WTC11 (cell line): Measurements from ENCODE around the gene ALAS2. TPM values are rescaled to one million over a fixed set of nuclear protein-coding genes. Genes with fewer than 3 reads are reported as not detected.
A peak's percentile ranks its signal among the peaks of the same experiment; 100 is the strongest.

Source experiments
- ATAC-seq: fragments of 200-7000 bp; cut with Tn5 transposase; 2 replicates; pipeline ENCODE4 v1.10.0; 2021; ENCODE audit warnings: mild to moderate bottlenecking, moderate library complexity
- CTCF ChIA-PET: fragments of 300-600 bp; sonication (Branson Sonifier 250); formaldehyde crosslinking; loops from one replicate; lab custom pipeline; 2021; ENCODE audit warnings: antibody characterized with exemption; lab: Charles Lee
- POLR2A ChIA-PET: fragments of 350-600 bp; sonication (Branson Sonifier 250); formaldehyde crosslinking; loops from one replicate; lab custom pipeline; 2021; ENCODE audit warnings: antibody characterized with exemption; lab: Charles Lee
- DNase-seq: peaks from one replicate; pipeline ENCODE4 v3.0.0; 2021; ENCODE audit warnings: low spot score
- H3K27ac Mint-ChIP-seq: 2 replicates; pipeline ENCODE4 v1.8.0; 2021; ENCODE audit warnings: mixed read lengths
- H3K27me3 Mint-ChIP-seq: 2 replicates; pipeline ENCODE4 v1.8.0; 2021; ENCODE audit warnings: low read depth, mild to moderate bottlenecking, moderate library complexity, mixed read lengths
- H3K36me3 Mint-ChIP-seq: 2 replicates; pipeline ENCODE4 v1.8.0; 2021; ENCODE audit warnings: mixed read lengths
- H3K4me1 Mint-ChIP-seq: 2 replicates; pipeline ENCODE4 v1.8.0; 2022; ENCODE audit warnings: mixed read lengths
- H3K4me3 Mint-ChIP-seq: 2 replicates; pipeline ENCODE4 v1.8.0; 2021; ENCODE audit warnings: mild to moderate bottlenecking, moderate library complexity, mixed read lengths
- H3K9me3 Mint-ChIP-seq: 2 replicates; pipeline ENCODE4 v1.8.0; 2021; ENCODE audit warnings: mixed read lengths
- EMX1 ChIP-seq: fragments of 250-450 bp; sonication (Bioruptor Pico); IDR thresholded peaks from 2 replicates; pipeline ENCODE4 v1.8.0; 2021; ENCODE audit warnings: mild to moderate bottlenecking
- ESRRA ChIP-seq: sonication (generic); formaldehyde crosslinking; IDR thresholded peaks from 2 replicates; pipeline ENCODE4 v1.8.1; 2022; ENCODE audit warnings: mild to moderate bottlenecking, missing genetic modification reagents, borderline replicate concordance
- ETV6 ChIP-seq: sonication (generic); formaldehyde crosslinking; IDR thresholded peaks from 2 replicates; pipeline ENCODE4 v1.8.1; 2022; ENCODE audit warnings: mild to moderate bottlenecking, missing genetic modification reagents
- FOXJ3 ChIP-seq: sonication (generic); formaldehyde crosslinking; IDR thresholded peaks from 2 replicates; pipeline ENCODE4 v1.9.0; 2021; ENCODE audit warnings: missing genetic modification reagents, mild to moderate bottlenecking, borderline replicate concordance
- FOXP1 ChIP-seq: sonication (generic); formaldehyde crosslinking; IDR thresholded peaks from 2 replicates; pipeline ENCODE4 v1.8.0; 2022; ENCODE audit warnings: missing genetic modification reagents, mild to moderate bottlenecking, moderate library complexity, borderline replicate concordance
- GTF2I ChIP-seq: fragments of 250-450 bp; sonication (Bioruptor Pico); conservative IDR thresholded peaks from 2 replicates; pipeline ENCODE4 v1.4.0; 2021; ENCODE audit warnings: mild to moderate bottlenecking
- PRRX2 ChIP-seq: fragments of 250-450 bp; sonication (Bioruptor Pico); IDR thresholded peaks from 2 replicates; pipeline ENCODE4 v1.8.0; 2021; ENCODE audit warnings: mild to moderate bottlenecking
- SMAD4 ChIP-seq: sonication (generic); formaldehyde crosslinking; IDR thresholded peaks from 2 replicates; pipeline ENCODE4 v1.8.0; 2022; ENCODE audit warnings: mild to moderate bottlenecking, missing genetic modification reagents
- SP1 ChIP-seq: sonication (generic); formaldehyde crosslinking; conservative IDR thresholded peaks from 2 replicates; pipeline ENCODE4 v1.8.1; 2022; ENCODE audit warnings: missing genetic modification reagents
- TCF7 ChIP-seq: sonication (generic); formaldehyde crosslinking; IDR thresholded peaks from 2 replicates; pipeline ENCODE4 v1.8.0; 2022; ENCODE audit warnings: mild to moderate bottlenecking, low read depth, missing genetic modification reagents, moderate library complexity
- ZNF121 ChIP-seq: sonication (generic); formaldehyde crosslinking; IDR thresholded peaks from 2 replicates; pipeline ENCODE4 v1.8.0; 2023; ENCODE audit warnings: missing genetic modification reagents
- ZNF219 ChIP-seq: sonication (generic); formaldehyde crosslinking; IDR thresholded peaks from 2 replicates; pipeline ENCODE4 v1.8.0; 2023; ENCODE audit warnings: missing genetic modification reagents, mild to moderate bottlenecking, borderline replicate concordance
- ZNF396 ChIP-seq: fragments of 250-450 bp; sonication (Bioruptor Pico); IDR thresholded peaks from 2 replicates; pipeline ENCODE4 v1.8.0; 2021; ENCODE audit warnings: mild to moderate bottlenecking, moderate library complexity, borderline replicate concordance
- total RNA-seq: library from RNA; stranded (reverse); gene quantifications from 3 replicates; pipeline ENCODE4 v1.2.3, GENCODE V29; 2021
- TF ChIP-seq, protein P1 (sequence below): sonication (generic); formaldehyde crosslinking; IDR thresholded peaks from 2 replicates; pipeline ENCODE4 v1.8.1; 2022; ENCODE audit warnings: low read depth, mild to moderate bottlenecking, moderate library complexity, missing genetic modification reagents, borderline replicate concordance
- TF ChIP-seq, protein P2 (sequence below): sonication (generic); formaldehyde crosslinking; conservative IDR thresholded peaks from 2 replicates; pipeline ENCODE4 v1.8.1; 2023; ENCODE audit warnings: mild to moderate bottlenecking, low read depth, missing genetic modification reagents, moderate library complexity
- TF ChIP-seq, protein P3 (sequence below): sonication (generic); formaldehyde crosslinking; IDR thresholded peaks from 2 replicates; pipeline ENCODE4 v1.8.1; 2023; ENCODE audit warnings: mild to moderate bottlenecking, missing genetic modification reagents
- TF ChIP-seq, protein P4 (sequence below): sonication (generic); formaldehyde crosslinking; IDR thresholded peaks from 2 replicates; pipeline ENCODE4 v1.8.0; 2022; ENCODE audit warnings: mild to moderate bottlenecking, missing genetic modification reagents

Gene ALAS2
- total RNA-seq, 1 experiment from 2014 or later = 0.35 TPM

- ChIA-PET POLR2A (interaction anchor here (0.7 to 1.7 kb wide), 5 partner anchors 9 to 361 kb away, joined by 3 to 9 read pairs (median 4); no protein-coding TSS in a partner anchor), CTCF (interaction anchor here (0.7 to 2.6 kb wide), 5 partner anchors 9 to 360 kb away, joined by 3 to 7 read pairs (median 4); partner anchors contain the start of gene TRO)
- peaks cover 6% of the 10 kb centered on the region for H3K27me3 Mint-ChIP-seq
Measured at GRCh38 chrX:54999717-55000598, 30.8 kb downstream of the ALAS2 start, which contains the start of gene APEX2. APEX2 (plus strand) TSS chrX:55000363; CDS start chrX:55000423, 60 bp downstream.

DNA sequence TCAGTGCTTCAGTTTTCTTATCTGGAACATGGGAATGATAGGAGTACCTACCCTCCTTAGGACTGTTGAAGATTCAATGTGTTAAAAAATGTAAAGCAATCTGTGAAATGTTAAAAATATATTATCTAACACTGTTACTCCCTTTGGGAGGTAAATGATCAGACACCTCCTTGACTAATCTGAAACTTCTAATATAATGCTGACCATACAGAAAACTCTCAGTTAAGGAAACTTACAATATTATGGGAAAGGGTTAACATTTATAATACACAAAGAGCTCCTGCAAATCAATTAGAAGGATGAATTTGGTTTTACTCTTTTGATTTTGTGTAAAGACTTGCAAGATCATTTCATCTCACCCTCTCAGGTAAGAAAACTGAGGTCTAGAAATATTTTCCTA lies 35.2 kb downstream of the ALAS2 start:
- no peak overlapping the region for H3K4me3 Mint-ChIP-seq
- CTCF ChIA-PET = no interaction called here
- peaks cover 10% of the 10 kb centered on the region for H3K27me3 Mint-ChIP-seq
- no peak overlapping the region for H3K27ac Mint-ChIP-seq
- ATAC-seq (no peak), DNase-seq (no peak)
- H3K4me1 Mint-ChIP-seq = peaks cover 2% of the 10 kb centered on the region; the same call in 1 of the 2 replicates
- H3K36me3 Mint-ChIP-seq = no peaks in the 10 kb centered on the region
- H3K9me3 Mint-ChIP-seq = no peaks in the 10 kb centered on the region
- TF ChIP-seq SP1 (CRISPR knock-in tag) = no peak
- TF ChIP-seq, protein P1, sequence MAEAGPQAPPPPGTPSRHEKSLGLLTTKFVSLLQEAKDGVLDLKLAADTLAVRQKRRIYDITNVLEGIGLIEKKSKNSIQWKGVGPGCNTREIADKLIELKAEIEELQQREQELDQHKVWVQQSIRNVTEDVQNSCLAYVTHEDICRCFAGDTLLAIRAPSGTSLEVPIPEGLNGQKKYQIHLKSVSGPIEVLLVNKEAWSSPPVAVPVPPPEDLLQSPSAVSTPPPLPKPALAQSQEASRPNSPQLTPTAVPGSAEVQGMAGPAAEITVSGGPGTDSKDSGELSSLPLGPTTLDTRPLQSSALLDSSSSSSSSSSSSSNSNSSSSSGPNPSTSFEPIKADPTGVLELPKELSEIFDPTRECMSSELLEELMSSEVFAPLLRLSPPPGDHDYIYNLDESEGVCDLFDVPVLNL (CRISPR knock-in tag) = no peak
- no peak for TF ChIP-seq ESRRA (CRISPR knock-in tag)
- no peak for TF ChIP-seq TCF7
- no peak for TF ChIP-seq PRRX2 (CRISPR knock-in tag)
- TF ChIP-seq SMAD4 (CRISPR knock-in tag) = no peak
- POLR2A ChIA-PET = no interaction called here

More at GRCh38 chrX:54999717-55000598, 30.8 kb downstream of the ALAS2 start, which contains the start of gene APEX2:
- peak; percentile 95 for ATAC-seq
- peaks cover 15% of the 10 kb centered on the region for H3K36me3 Mint-ChIP-seq
- DNase-seq = peak; percentile 81
- TF ChIP-seq ZNF396 (CRISPR knock-in tag) (no peak), FOXP1 (CRISPR knock-in tag) (no peak), ZNF121 (CRISPR knock-in tag) (no peak), ETV6 (CRISPR knock-in tag) (no peak), EMX1 (CRISPR knock-in tag) (no peak), ZNF219 (no peak), GTF2I (CRISPR knock-in tag) (no peak), FOXJ3 (CRISPR knock-in tag) (no peak)
- TF ChIP-seq, protein P2, sequence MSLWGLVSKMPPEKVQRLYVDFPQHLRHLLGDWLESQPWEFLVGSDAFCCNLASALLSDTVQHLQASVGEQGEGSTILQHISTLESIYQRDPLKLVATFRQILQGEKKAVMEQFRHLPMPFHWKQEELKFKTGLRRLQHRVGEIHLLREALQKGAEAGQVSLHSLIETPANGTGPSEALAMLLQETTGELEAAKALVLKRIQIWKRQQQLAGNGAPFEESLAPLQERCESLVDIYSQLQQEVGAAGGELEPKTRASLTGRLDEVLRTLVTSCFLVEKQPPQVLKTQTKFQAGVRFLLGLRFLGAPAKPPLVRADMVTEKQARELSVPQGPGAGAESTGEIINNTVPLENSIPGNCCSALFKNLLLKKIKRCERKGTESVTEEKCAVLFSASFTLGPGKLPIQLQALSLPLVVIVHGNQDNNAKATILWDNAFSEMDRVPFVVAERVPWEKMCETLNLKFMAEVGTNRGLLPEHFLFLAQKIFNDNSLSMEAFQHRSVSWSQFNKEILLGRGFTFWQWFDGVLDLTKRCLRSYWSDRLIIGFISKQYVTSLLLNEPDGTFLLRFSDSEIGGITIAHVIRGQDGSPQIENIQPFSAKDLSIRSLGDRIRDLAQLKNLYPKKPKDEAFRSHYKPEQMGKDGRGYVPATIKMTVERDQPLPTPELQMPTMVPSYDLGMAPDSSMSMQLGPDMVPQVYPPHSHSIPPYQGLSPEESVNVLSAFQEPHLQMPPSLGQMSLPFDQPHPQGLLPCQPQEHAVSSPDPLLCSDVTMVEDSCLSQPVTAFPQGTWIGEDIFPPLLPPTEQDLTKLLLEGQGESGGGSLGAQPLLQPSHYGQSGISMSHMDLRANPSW (CRISPR knock-in tag) = no peak
- TF ChIP-seq, protein P3, sequence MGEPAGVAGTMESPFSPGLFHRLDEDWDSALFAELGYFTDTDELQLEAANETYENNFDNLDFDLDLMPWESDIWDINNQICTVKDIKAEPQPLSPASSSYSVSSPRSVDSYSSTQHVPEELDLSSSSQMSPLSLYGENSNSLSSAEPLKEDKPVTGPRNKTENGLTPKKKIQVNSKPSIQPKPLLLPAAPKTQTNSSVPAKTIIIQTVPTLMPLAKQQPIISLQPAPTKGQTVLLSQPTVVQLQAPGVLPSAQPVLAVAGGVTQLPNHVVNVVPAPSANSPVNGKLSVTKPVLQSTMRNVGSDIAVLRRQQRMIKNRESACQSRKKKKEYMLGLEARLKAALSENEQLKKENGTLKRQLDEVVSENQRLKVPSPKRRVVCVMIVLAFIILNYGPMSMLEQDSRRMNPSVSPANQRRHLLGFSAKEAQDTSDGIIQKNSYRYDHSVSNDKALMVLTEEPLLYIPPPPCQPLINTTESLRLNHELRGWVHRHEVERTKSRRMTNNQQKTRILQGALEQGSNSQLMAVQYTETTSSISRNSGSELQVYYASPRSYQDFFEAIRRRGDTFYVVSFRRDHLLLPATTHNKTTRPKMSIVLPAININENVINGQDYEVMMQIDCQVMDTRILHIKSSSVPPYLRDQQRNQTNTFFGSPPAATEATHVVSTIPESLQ = no peak
- TF ChIP-seq, protein P4, sequence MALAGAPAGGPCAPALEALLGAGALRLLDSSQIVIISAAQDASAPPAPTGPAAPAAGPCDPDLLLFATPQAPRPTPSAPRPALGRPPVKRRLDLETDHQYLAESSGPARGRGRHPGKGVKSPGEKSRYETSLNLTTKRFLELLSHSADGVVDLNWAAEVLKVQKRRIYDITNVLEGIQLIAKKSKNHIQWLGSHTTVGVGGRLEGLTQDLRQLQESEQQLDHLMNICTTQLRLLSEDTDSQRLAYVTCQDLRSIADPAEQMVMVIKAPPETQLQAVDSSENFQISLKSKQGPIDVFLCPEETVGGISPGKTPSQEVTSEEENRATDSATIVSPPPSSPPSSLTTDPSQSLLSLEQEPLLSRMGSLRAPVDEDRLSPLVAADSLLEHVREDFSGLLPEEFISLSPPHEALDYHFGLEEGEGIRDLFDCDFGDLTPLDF (CRISPR knock-in tag) = no peak
- TF ChIP-seq, all 79 proteins: peak for 0
- Mint-ChIP-seq H3K4me3 (peak within 1 kb of the TSS; percentile 96), H3K9me3 (no peaks in the 10 kb centered on the region), H3K27ac (peak within 1 kb of the TSS; percentile 89), H3K4me1 (peaks cover 9% of the 10 kb centered on the region)
